Cardiac muscle cell (in vitro differentiated cells and primary cell): ENCODE data around the gene CLDN18. TPM values are rescaled to one million over a fixed set of nuclear protein-coding genes. Genes with fewer than 3 reads are reported as not detected.

Source experiments
- DNase-seq, 2 donors: peaks; one replicate each; pipeline versions ENCODE4 v3.0.0 to v3.0.0-alpha.2; 2010 to 2017; ENCODE audit warnings: low read depth in 1 of 2, low spot score in 1 of 2
- H3K27ac ChIP-seq: fragments of 200-600 bp; sonication (generic); 2 replicates; pipeline ENCODE4 v1.5.1; 2016
- H3K27me3 ChIP-seq: fragments of 200-600 bp; sonication (generic); 2 replicates; pipeline ENCODE4 v1.6.0; 2016; ENCODE audit warnings: control low read depth
- H3K36me3 ChIP-seq: fragments of 200-600 bp; sonication (generic); 2 replicates; pipeline ENCODE4 v1.5.1; 2016; ENCODE audit warnings: control low read depth
- H3K4me1 ChIP-seq: fragments of 200-600 bp; sonication (generic); 2 replicates; pipeline ENCODE4 v1.8.1; 2017; ENCODE audit warnings: low read depth, mild to moderate bottlenecking, mixed run types
- H3K4me3 ChIP-seq: fragments of 200-600 bp; sonication (generic); 2 replicates; pipeline ENCODE4 v1.5.1; 2016; ENCODE audit warnings: mild to moderate bottlenecking
- H3K9me3 ChIP-seq: fragments of 200-600 bp; sonication (generic); 2 replicates; pipeline ENCODE4 v1.5.1; 2017; ENCODE audit warnings: low read depth, mild to moderate bottlenecking, control low read depth
- polyA plus RNA-seq: library from polyadenylated mRNA; unstranded; fragments of >200 nt; fragmentation: Nextera tagmentation; extraction: Ambion mirVana; gene quantifications from 2 replicates; pipeline ENCODE4 v1.2.1, GENCODE V29; 2016
- total RNA-seq: library from RNA; depleted of rRNA; stranded (reverse); fragments of >200 nt; gene quantifications from 2 replicates; pipeline ENCODE4 v1.2.3, GENCODE V29; 2016
- TF ChIP-seq, protein P1 (sequence below): IDR thresholded peaks from 2 replicates; pipeline ENCODE4 v1.5.1; 2012; ENCODE audit warnings: low read depth, mild to moderate bottlenecking, low read length

The CLDN18 gene
- total and polyA plus RNA-seq, 2 experiments from 2014 or later = 0.26 TPM; not detected in 1

DNA sequence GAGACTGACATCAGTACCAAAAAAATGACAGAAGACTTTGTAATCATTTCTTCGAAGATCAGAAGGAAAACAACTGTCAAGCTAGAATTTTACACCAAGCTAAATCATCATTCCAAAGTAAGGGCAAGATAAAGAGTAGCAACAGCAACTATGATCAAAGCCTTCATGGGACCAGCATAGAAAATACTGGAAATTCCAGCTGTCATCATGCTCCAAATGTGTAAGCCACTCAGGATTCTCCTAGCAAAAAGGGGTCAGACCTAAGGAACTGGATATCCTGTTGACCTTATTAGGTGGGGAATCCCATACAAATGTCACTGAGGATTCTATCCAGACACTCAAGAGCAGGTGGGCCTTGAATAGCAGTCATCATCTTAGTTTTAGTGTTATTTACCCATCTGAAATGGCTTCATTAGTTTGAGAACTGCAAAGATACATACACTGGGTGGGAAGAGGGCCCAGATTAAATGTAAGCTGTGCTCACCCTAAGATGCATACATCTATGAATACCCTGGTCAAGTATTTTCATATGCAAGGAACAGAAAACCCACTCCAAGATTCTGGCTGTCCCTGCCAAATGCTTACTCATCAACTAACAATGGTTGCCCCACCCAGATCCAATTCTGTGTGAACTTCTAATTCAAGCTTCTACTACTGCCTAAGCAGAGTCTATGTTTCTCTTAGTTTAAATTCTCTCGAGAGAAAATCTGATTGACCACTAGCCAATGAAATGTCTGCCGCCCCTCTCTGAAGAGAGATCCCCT, 33.5 kb downstream of the CLDN18 start:
- Histone ChIP-seq H3K27me3 (no peaks in the 10 kb centered on the region), H3K4me1 (peaks cover 26% of the 10 kb centered on the region), H3K9me3 (no peaks in the 10 kb centered on the region), H3K4me3 (no peak overlapping the region), H3K36me3 (no peaks in the 10 kb centered on the region), H3K27ac (peak overlapping the region; percentile 56)
- peak; percentile 42 to 72 for DNase-seq
- TF ChIP-seq, protein P1, sequence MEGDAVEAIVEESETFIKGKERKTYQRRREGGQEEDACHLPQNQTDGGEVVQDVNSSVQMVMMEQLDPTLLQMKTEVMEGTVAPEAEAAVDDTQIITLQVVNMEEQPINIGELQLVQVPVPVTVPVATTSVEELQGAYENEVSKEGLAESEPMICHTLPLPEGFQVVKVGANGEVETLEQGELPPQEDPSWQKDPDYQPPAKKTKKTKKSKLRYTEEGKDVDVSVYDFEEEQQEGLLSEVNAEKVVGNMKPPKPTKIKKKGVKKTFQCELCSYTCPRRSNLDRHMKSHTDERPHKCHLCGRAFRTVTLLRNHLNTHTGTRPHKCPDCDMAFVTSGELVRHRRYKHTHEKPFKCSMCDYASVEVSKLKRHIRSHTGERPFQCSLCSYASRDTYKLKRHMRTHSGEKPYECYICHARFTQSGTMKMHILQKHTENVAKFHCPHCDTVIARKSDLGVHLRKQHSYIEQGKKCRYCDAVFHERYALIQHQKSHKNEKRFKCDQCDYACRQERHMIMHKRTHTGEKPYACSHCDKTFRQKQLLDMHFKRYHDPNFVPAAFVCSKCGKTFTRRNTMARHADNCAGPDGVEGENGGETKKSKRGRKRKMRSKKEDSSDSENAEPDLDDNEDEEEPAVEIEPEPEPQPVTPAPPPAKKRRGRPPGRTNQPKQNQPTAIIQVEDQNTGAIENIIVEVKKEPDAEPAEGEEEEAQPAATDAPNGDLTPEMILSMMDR = no peak

DNA sequence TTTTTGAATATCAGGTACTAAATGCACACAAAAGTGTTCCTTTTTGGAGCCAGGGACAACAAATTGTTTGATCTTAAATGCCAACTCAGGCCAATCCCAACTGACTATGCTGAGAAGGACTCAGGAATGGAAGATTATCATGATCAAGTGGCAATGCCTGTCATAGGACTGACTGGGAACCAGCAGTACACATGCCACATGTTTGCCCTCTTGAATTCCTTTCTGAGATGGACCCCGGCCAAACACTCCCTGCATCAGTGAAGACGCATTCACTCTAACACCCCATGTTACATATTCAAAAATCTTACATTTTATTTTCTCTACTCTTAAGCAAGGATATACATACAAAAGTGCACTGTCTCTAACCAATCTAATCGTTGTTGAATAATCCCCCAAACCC, 36.1 kb downstream of the CLDN18 start:
- H3K27ac ChIP-seq = no peak overlapping the region
- no peaks in the 10 kb centered on the region for H3K36me3 ChIP-seq
- H3K4me3 ChIP-seq = no peak overlapping the region
- no peak for DNase-seq
- H3K27me3 ChIP-seq = no peaks in the 10 kb centered on the region
- H3K9me3 ChIP-seq = no peaks in the 10 kb centered on the region
- TF ChIP-seq, protein P1 = no peak
- peaks cover 14% of the 10 kb centered on the region for H3K4me1 ChIP-seq

DNA sequence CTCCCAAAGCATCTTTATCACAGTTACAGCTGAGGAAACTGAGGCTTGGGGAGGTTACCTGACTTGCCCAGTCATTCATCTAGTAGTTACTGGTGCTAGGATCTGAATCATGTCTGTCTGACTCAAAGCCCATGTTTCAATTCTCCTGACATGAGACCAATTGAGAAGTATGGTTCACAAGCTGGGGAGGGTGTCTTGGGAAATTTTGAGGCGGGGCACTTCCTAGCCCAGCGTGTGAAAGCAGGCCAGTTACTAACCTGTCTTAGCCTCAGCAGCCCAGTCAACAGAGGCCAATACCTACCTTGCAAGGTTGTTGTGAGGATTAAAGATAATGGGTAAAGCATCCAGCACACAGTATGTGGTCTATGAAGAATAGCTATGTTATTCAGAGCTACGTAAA, 37.0 kb downstream of the CLDN18 start:
- Histone ChIP-seq H3K36me3 (no peaks in the 10 kb centered on the region), H3K27me3 (no peaks in the 10 kb centered on the region), H3K27ac (no peak overlapping the region), H3K9me3 (no peaks in the 10 kb centered on the region), H3K4me3 (no peak overlapping the region), H3K4me1 (peaks cover 19% of the 10 kb centered on the region)
- TF ChIP-seq, protein P1 = no peak
- DNase-seq = no peak

DNA sequence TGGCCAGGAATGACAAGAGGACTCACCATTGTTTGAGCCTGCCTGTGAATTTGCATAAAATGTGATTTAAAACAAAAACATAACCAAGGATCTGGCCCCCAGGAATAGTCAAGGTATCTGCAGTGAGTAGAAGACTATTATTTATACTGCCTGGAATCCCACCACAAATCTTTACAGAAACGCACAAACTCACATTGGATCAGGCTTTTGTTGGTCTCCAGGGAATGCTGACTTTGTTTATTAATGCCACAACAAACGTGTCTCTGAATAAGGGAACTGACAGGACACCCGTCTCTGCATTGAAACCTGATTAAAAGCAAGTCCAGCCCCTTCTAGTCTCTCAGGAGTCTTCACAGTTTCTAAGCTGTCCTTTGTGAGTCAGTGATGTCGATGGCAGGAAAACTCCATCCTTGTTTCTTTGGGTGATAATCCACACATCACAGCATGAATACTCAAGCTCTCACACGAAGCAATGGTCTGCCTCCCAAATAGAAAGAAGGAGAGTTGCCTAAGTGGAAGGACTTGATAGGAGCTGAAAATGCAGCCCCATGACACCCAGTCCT, 37.7 kb downstream of the CLDN18 start:
- DNase-seq = no peak
- Histone ChIP-seq H3K36me3 (no peaks in the 10 kb centered on the region), H3K4me1 (peaks cover 19% of the 10 kb centered on the region), H3K27ac (no peak overlapping the region), H3K27me3 (no peaks in the 10 kb centered on the region), H3K9me3 (no peaks in the 10 kb centered on the region), H3K4me3 (no peak overlapping the region)
- TF ChIP-seq, protein P1 = no peak

DNA sequence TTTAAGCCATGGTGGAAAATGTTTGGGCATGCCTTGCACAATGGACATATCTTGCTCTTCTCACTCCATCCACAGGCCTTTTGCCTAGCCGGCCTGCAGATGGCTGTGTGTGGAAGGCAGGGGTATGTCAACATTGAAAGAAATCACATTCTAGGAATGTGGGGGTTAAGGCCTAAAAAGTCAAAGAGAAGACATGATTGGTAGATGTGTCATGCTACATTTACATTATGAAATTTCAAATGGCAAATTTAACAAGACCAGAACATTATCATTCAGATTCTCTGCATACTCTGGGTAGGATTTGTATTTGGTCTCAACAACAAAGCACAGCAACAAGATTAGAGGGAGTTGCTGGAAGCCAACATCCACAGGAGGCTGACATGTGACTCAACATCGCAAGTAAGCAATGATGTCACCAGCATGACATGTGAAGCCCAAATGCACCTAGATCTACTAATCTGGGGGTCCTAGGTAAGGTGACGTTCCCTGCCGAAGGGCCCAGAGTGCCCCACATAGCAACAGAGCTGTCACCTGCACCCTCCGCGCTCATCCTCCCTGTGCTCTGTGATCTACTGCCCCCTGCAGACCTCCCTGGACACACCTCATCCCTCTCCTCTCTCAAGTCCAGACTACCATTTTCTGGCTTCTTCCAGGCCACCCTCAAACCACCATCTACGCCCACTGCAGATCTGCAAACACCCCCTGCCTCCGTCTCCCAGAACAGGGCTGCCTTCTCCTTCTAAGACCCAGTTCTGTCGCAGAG, 39.4 kb downstream of the CLDN18 start:
- TF ChIP-seq, protein P1 = no peak
- H3K4me3 ChIP-seq = no peak overlapping the region
- no peak overlapping the region for H3K27ac ChIP-seq
- no peaks in the 10 kb centered on the region for H3K9me3 ChIP-seq
- DNase-seq = peak in 1 of 2 donors; percentile 49
- H3K36me3 ChIP-seq = no peaks in the 10 kb centered on the region
- peaks cover 10% of the 10 kb centered on the region for H3K4me1 ChIP-seq
- H3K27me3 ChIP-seq = no peaks in the 10 kb centered on the region
